Vagina (tissue), 2 donors: ENCODE data around the gene TUSC7.

ENCODE experiments used
- CTCF ChIP-seq, 3 experiments: fragments of 450-650 bp in 2 of 3; fragments of 200-600 bp in 1 of 3; sonication (generic) in 1 of 3; IDR thresholded peaks; one replicate each; pipeline ENCODE4 v1.5.1; 2017 to 2019; ENCODE audit warnings: antibody characterized with exemption in 3 of 3, mild to moderate bottlenecking in 2 of 3, moderate library complexity in 2 of 3
- POLR2A ChIP-seq, 2 donors: fragments of 450-650 bp; IDR thresholded peaks; one replicate each; pipeline ENCODE4 v1.6.1; 2017; ENCODE audit warnings: antibody characterized with exemption in 2 of 2, mild to moderate bottlenecking in 2 of 2, moderate library complexity in 2 of 2
- POLR2AphosphoS5 ChIP-seq, 2 donors: sonication (generic); formaldehyde crosslinking; IDR thresholded peaks; one replicate each; pipeline ENCODE4 v1.9.0; 2017; ENCODE audit warnings: antibody characterized with exemption in 2 of 2, mild to moderate bottlenecking in 2 of 2, low read depth in 1 of 2; ENCODE audit not compliant: insufficient read depth in 1 of 2

- TF ChIP-seq POLR2AphosphoS5 (IDR thresholded peaks at IDR 0.05; ENCODE audit: insufficient read depth in 1 of 2, low read depth in 1 of 2) (no peak), POLR2A (IDR thresholded peaks at IDR 0.05) (no peak), CTCF (IDR thresholded peaks at IDR 0.05) (no peak)
Measured at GRCh38 chr3:116716490-116716889, 6.9 kb downstream of the TUSC7 start.
